AG09309 (cell line): Measurements from ENCODE around the gene CHRNB1.

ENCODE experiments used
- DNase-seq: peaks from one replicate; pipeline ENCODE4 v3.0.0-alpha.2; 2010; ENCODE audit warnings: low read depth
- H3K4me3 ChIP-seq: 2 replicates; pipeline ENCODE4 v1.5.1; 2011; ENCODE audit warnings: mild to moderate bottlenecking, low read depth, low read length, moderate library complexity; ENCODE audit not compliant: control insufficient read depth
- CTCF ChIP-seq: IDR thresholded peaks from 2 replicates; pipeline ENCODE4 v1.5.1; 2011; ENCODE audit warnings: mild to moderate bottlenecking, low read depth, low read length, inconsistent platforms; ENCODE audit not compliant: insufficient read depth, control insufficient read depth; ENCODE audit errors: missing control alignments

Gene CHRNB1

GRCh38 chr17:7403977-7404736 is 40.7 kb upstream of the CHRNB1 start, which contains the start of gene TMEM256:
TSS of gene TMEM256 (minus strand) at chr17:7404097. CDS start at chr17:7404084, 13 bp downstream.
- peak within 1 kb of the TSS; percentile 91 for H3K4me3 ChIP-seq
- no peak for TF ChIP-seq CTCF
- peak; percentile 98 for DNase-seq

- peak overlapping the region; percentile 91 for H3K4me3 ChIP-seq
- no peak for DNase-seq
- no peak for TF ChIP-seq CTCF
These were observed 40.0 kb upstream of the CHRNB1 start for GRCh38 chr17:7404737-7405349.

- peak overlapping the region; percentile 91 for H3K4me3 ChIP-seq
- no peak for DNase-seq
- TF ChIP-seq CTCF: peak; percentile 4
These were observed 39.3 kb upstream of the CHRNB1 start for GRCh38 chr17:7405350-7406234.

GRCh38 chr17:7406235-7406825 is 38.5 kb upstream of the CHRNB1 start:
- TF ChIP-seq CTCF: no peak
- no peak for DNase-seq

GRCh38 chr17:7407082-7407481 is 37.8 kb upstream of the CHRNB1 start:
- TF ChIP-seq CTCF: no peak
- no peak for DNase-seq
- H3K4me3 ChIP-seq: no peak overlapping the region

More at GRCh38 chr17:7406235-7406825, 38.5 kb upstream of the CHRNB1 start:
- H3K4me3 ChIP-seq: peak overlapping the region; percentile 91
